DOHH2 (cell line): ENCODE measurements around the gene TMPRSS7.

Experiments
- CTCF ChIP-seq: fragments of 200-600 bp; sonication (generic); IDR thresholded peaks from one replicate; pipeline ENCODE4 v1.5.1; 2014; ENCODE audit warnings: antibody characterized with exemption, mild to moderate bottlenecking, low read depth, low read length; ENCODE audit not compliant: poor library complexity, severe bottlenecking
- EZH2phosphoT487 ChIP-seq: fragments of 200-600 bp; sonication (generic); IDR thresholded peaks from 2 replicates; pipeline ENCODE4 v1.6.1; 2017; ENCODE audit warnings: borderline replicate concordance, mild to moderate bottlenecking, antibody characterized with exemption, low read length, moderate library complexity, mixed read lengths

DNA sequence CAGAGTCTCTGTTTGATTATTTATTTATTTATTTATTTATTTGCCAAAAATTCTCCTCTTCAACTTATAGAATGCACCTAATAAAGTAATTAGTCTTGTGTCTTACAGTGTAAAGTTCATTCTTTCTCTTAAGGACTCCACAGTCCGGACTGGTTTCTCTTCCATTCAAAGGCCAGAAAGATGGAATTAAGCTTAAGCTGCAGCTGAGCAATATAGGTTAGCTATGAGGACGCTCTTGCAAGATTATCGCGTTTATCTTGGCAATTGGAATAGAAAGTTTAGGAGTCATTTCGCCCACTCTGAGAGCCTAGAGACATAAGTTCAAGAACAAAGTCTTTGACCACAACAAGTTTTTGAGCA lies 20.8 kb upstream of the TMPRSS7 start:
- TF ChIP-seq CTCF (no peak), EZH2phosphoT487 (no peak)
